H1 (cell line): Measurements from ENCODE around the gene ILK. TPM values are rescaled to one million over a fixed set of nuclear protein-coding genes. Genes with fewer than 3 reads are reported as not detected.

Experiments used
- CTCF ChIA-PET: fragments of 300-600 bp; sonication (Branson Sonifier 250); formaldehyde crosslinking; loops from one replicate; lab custom pipeline; 2021; ENCODE audit not compliant: partially characterized antibody; lab: Charles Lee
- POLR2A ChIA-PET: fragments of 300-600 bp; sonication (Branson Sonifier 250); formaldehyde crosslinking; loops from one replicate; lab custom pipeline; 2021; ENCODE audit warnings: inconsistent platforms; ENCODE audit not compliant: partially characterized antibody; lab: Charles Lee
- DNase-seq, 2 experiments: peaks; one replicate each; pipeline versions ENCODE4 v3.0.0 to v3.0.0-alpha.2; 2010 to 2022; ENCODE audit warnings: low spot score in 2 of 2, low read depth in 1 of 2, mixed read lengths in 1 of 2
- FAIRE-seq: peaks from 2 replicates; lab custom pipeline; 2011; peaks lifted over from hg19 to GRCh38; lab: Jason Lieb, UNC
- H2AFZ ChIP-seq: 2 replicates; pipeline ENCODE4 v1.8.1; 2012; ENCODE audit warnings: low read length, inconsistent platforms
- H2AK5ac ChIP-seq: 2 replicates; pipeline ENCODE4 v1.6.1; 2013; ENCODE audit warnings: low read depth, low read length
- H2BK120ac ChIP-seq: replicated peaks from 2 replicates; pipeline ENCODE3; 2013; ENCODE audit warnings: low read depth, low read length, inconsistent platforms
- H2BK12ac ChIP-seq: 2 replicates; pipeline ENCODE4 v1.6.1; 2013; ENCODE audit warnings: low read depth, low read length
- H2BK15ac ChIP-seq: 2 replicates; pipeline ENCODE4 v1.6.1; 2013; ENCODE audit warnings: low read length
- H2BK20ac ChIP-seq: 2 replicates; pipeline ENCODE4 v1.6.1; 2013; ENCODE audit warnings: low read length
- H2BK5ac ChIP-seq: 2 replicates; pipeline ENCODE4 v1.6.1; 2013; ENCODE audit warnings: low read depth, low read length
- H3K14ac ChIP-seq: 2 replicates; pipeline ENCODE4 v1.6.1; 2013; ENCODE audit warnings: inconsistent platforms; ENCODE audit not compliant: insufficient read length
- H3K18ac ChIP-seq: 2 replicates; pipeline ENCODE4 v1.6.1; 2013; ENCODE audit warnings: low read length; ENCODE audit errors: extremely low read depth
- H3K23ac ChIP-seq: 2 replicates; pipeline ENCODE4 v1.6.1; 2013; ENCODE audit warnings: inconsistent platforms; ENCODE audit not compliant: insufficient read length
- H3K23me2 ChIP-seq: 2 replicates; pipeline ENCODE4 v1.6.1; 2013; ENCODE audit warnings: low read depth, low read length
- H3K27ac ChIP-seq: 2 replicates; pipeline ENCODE4 v1.6.1; 2011; ENCODE audit warnings: low read depth, low read length, inconsistent platforms
- H3K27me3 ChIP-seq, 4 experiments: replicated peaks in 1 of 4; 1 replicate in 1 of 4; 2 replicates in 3 of 4; pipeline versions ENCODE4 v1.6.1 to v1.8.1; 2011 to 2013; ENCODE audit warnings: low read length in 3 of 4, mild to moderate bottlenecking in 3 of 4, inconsistent platforms in 2 of 4, mixed read lengths in 2 of 4, moderate library complexity in 1 of 4; ENCODE audit not compliant: control insufficient read depth in 3 of 4, insufficient read depth in 3 of 4; ENCODE audit errors: extremely low read depth in 1 of 4
- H3K36me3 ChIP-seq, 4 experiments: 2 replicates each; pipeline versions ENCODE4 v1.6.1 to v1.8.1; 2011 to 2013; ENCODE audit warnings: mild to moderate bottlenecking in 4 of 4, low read length in 3 of 4, moderate library complexity in 2 of 4, control low read depth in 1 of 4, inconsistent platforms in 1 of 4; ENCODE audit not compliant: insufficient read depth in 4 of 4, control insufficient read depth in 2 of 4
- H3K4ac ChIP-seq: replicated peaks from 2 replicates; pipeline ENCODE3; 2013; ENCODE audit warnings: low read length, low read depth, mixed read lengths, inconsistent platforms; ENCODE audit not compliant: insufficient read length
- H3K4me1 ChIP-seq, 4 experiments: replicated peaks in 1 of 4; 1 replicate in 1 of 4; 2 replicates in 3 of 4; pipeline versions ENCODE4 v1.6.1 to v1.8.1; 2011 to 2013; ENCODE audit warnings: low read length in 3 of 4, inconsistent platforms in 2 of 4, mixed read lengths in 1 of 4; ENCODE audit not compliant: insufficient read depth in 4 of 4, control insufficient read depth in 3 of 4
- H3K4me2 ChIP-seq, 2 experiments: 2 replicates each; pipeline versions ENCODE4 v1.6.1 to v1.8.1; 2011 to 2013; ENCODE audit warnings: low read depth in 2 of 2, low read length in 2 of 2, control low read depth in 1 of 2, inconsistent platforms in 1 of 2, mild to moderate bottlenecking in 1 of 2; ENCODE audit not compliant: insufficient read depth in 1 of 2
- H3K4me3 ChIP-seq, 4 experiments: fragments of 200-600, 300-600 bp in 1 of 4; sonication (generic), shearing (Covaris generic), sonication (Bioruptor Twin) in 1 of 4; 2 replicates each; pipeline versions ENCODE4 v1.5.1 to v1.8.1; 2011 to 2016; ENCODE audit warnings: low read length in 4 of 4, low read depth in 3 of 4, control low read depth in 2 of 4, inconsistent platforms in 2 of 4, mild to moderate bottlenecking in 2 of 4, mixed read lengths in 1 of 4, moderate library complexity in 1 of 4; ENCODE audit not compliant: insufficient read depth in 2 of 4; ENCODE audit errors: extremely low read depth in 1 of 4
- H3K56ac ChIP-seq: replicated peaks from 2 replicates; pipeline ENCODE3; 2013; ENCODE audit warnings: low read depth, mild to moderate bottlenecking, mixed read lengths, low read length, inconsistent platforms; ENCODE audit not compliant: insufficient read length
- H3K79me1 ChIP-seq: 2 replicates; pipeline ENCODE4 v1.6.1; 2013; ENCODE audit warnings: low read depth, low read length, control low read depth
- H3K79me2 ChIP-seq, 2 experiments: 2 replicates each; pipeline versions ENCODE4 v1.6.1 to v1.8.1; 2012 to 2013; ENCODE audit warnings: low read length in 2 of 2, mild to moderate bottlenecking in 2 of 2, inconsistent platforms in 1 of 2; ENCODE audit not compliant: insufficient read depth in 2 of 2, control insufficient read depth in 1 of 2
- H3K9ac ChIP-seq, 4 experiments: replicated peaks in 1 of 4; 1 replicate in 1 of 4; 2 replicates in 3 of 4; pipeline versions ENCODE4 v1.6.1 to v1.8.1; 2011 to 2013; ENCODE audit warnings: low read depth in 3 of 4, low read length in 3 of 4, control low read depth in 2 of 4, mild to moderate bottlenecking in 2 of 4, moderate library complexity in 2 of 4, inconsistent platforms in 1 of 4; ENCODE audit errors: extremely low read depth in 1 of 4
- H3K9me3 ChIP-seq, 2 experiments: 2 replicates each; pipeline versions ENCODE4 v1.6.1 to v1.8.1; 2012 to 2013; ENCODE audit warnings: mild to moderate bottlenecking in 2 of 2, moderate library complexity in 2 of 2, control low read depth in 1 of 2, inconsistent platforms in 1 of 2, low read depth in 1 of 2, low read length in 1 of 2, mixed read lengths in 1 of 2; ENCODE audit not compliant: insufficient read depth in 2 of 2
- H4K20me1 ChIP-seq, 2 experiments: replicated peaks in 1 of 2; 2 replicates each; pipeline versions ENCODE3 to v1.8.1; 2011 to 2013; ENCODE audit warnings: inconsistent platforms in 2 of 2, low read length in 2 of 2, mild to moderate bottlenecking in 1 of 2; ENCODE audit not compliant: insufficient read depth in 2 of 2, control insufficient read depth in 1 of 2
- H4K5ac ChIP-seq: 2 replicates; pipeline ENCODE4 v1.6.1; 2013; ENCODE audit warnings: low read length, low read depth, mixed read lengths, inconsistent platforms; ENCODE audit not compliant: insufficient read length
- H4K8ac ChIP-seq: 2 replicates; pipeline ENCODE4 v1.8.0; 2013; ENCODE audit warnings: mild to moderate bottlenecking, moderate library complexity, low read length, inconsistent platforms; ENCODE audit not compliant: insufficient read depth; ENCODE audit errors: extremely low read depth
- H4K91ac ChIP-seq: replicated peaks from 2 replicates; pipeline ENCODE3; 2013; ENCODE audit warnings: low read length, mixed read lengths, inconsistent platforms; ENCODE audit not compliant: insufficient read length
- CBX8 ChIP-seq: fragments of 300-800, 300-1000 bp; sonication (generic); IDR thresholded peaks from 2 replicates; pipeline ENCODE4 v1.7.1; 2016; ENCODE audit warnings: low read depth, low read length, borderline replicate concordance
- CTBP2 ChIP-seq: IDR thresholded peaks from 2 replicates; pipeline ENCODE4 v1.7.0; 2011; ENCODE audit warnings: borderline replicate concordance, mild to moderate bottlenecking, moderate library complexity, mixed read lengths, low read length; ENCODE audit not compliant: insufficient read depth, insufficient read length
- HDAC6 ChIP-seq: IDR thresholded peaks from one replicate; pipeline ENCODE4 v1.7.1; 2012; ENCODE audit warnings: low read depth, mild to moderate bottlenecking, inconsistent platforms, low read length, moderate library complexity
- MAX ChIP-seq: IDR thresholded peaks from 2 replicates; pipeline ENCODE4 v1.6.1; 2012; ENCODE audit warnings: inconsistent platforms
- SUZ12 ChIP-seq: fragments of 200-600 bp; sonication (generic); IDR thresholded peaks from 2 replicates; pipeline ENCODE4 v1.6.1; 2012; ENCODE audit warnings: mild to moderate bottlenecking, inconsistent platforms, low read length, moderate library complexity, mixed read lengths
- YY1 ChIP-seq: IDR thresholded peaks from 2 replicates; pipeline ENCODE4 v1.6.1; 2011; ENCODE audit warnings: low read depth, mild to moderate bottlenecking, low read length
- WGBS, 2 experiments: shearing (Covaris generic) in 1 of 2; methylation state at CpG; one replicate each; pipeline versions ENCODE4 v1.1.6 to v1.1.7; 2013 to 2015; ENCODE audit warnings: low lambda C conversion rate in 2 of 2, mixed read lengths in 2 of 2, inconsistent platforms in 1 of 2, low coverage in 1 of 2, missing lambda C conversion rate in 1 of 2; ENCODE audit not compliant: insufficient replicate concordance in 2 of 2, insufficient coverage in 1 of 2, insufficient read length in 1 of 2; ENCODE audit errors: extremely low coverage in 1 of 2, missing lambda C conversion rate in 1 of 2; 5-methylcytosine and 5-hydroxymethylcytosine counted together
- long read RNA-seq, 2 experiments: library from RNA in 1 of 2; library from capped mRNA in 1 of 2; stranded (forward); transcript quantifications; one replicate each; pipeline ENCODE4 v2.0.0, GENCODE V29; 2021; ENCODE audit warnings: inconsistent platforms in 1 of 2
- polyA minus RNA-seq, 3 experiments: library from RNA; depleted of rRNA, polyadenylated mRNA; stranded (reverse); fragments of >200 nt; gene quantifications; 1 replicate in 2 of 3; 2 replicates in 1 of 3; pipeline ENCODE4 v1.2.3, GENCODE V29; 2011
- polyA plus RNA-seq, 7 experiments: library from polyadenylated mRNA; depleted of rRNA in 3 of 7; stranded (reverse) in 5 of 7; unstranded in 2 of 7; fragments of >200 nt in 5 of 7; fragments of 200-250 nt in 2 of 7; gene quantifications; 1 replicate in 5 of 7; 2 replicates in 1 of 7; 4 replicates in 1 of 7; pipeline versions ENCODE4 v1.2.1 to v1.2.3, GENCODE V29; 2011 to 2013; ENCODE audit warnings: missing spikeins in 2 of 7, mixed read lengths in 2 of 7
- total RNA-seq: library from RNA; stranded (reverse); fragmentation: NEBNext Ultra II Directional; extraction: Animal tissue kit (Norgen Biotek cat#: 25700); gene quantifications from 2 replicates; pipeline ENCODE4 v1.2.1, GENCODE V29; 2021

Gene ILK
- total RNA-seq (91.4 and 103 TPM in 2 replicates), polyA plus RNA-seq (2011; rRNA removed) (117 and 132 TPM in 2 replicates), polyA minus RNA-seq (2011; rRNA and poly(A)+ RNA removed) (132 and 144 TPM in 2 replicates)
- 123 TPM for polyA plus RNA-seq (2011; cell fraction: cytosol; rRNA removed)
- polyA plus RNA-seq (2011; cell fraction: nucleus; rRNA removed): 135 TPM
- 95.0 to 112 TPM (median 104 TPM) in 4 replicates for polyA plus RNA-seq (2012, experiment 1 of 2)
- 121 TPM for polyA plus RNA-seq (2012, experiment 2 of 2)
- polyA plus RNA-seq (2013, experiment 1 of 2): 98.3 TPM
- 97.4 TPM for polyA plus RNA-seq (2013, experiment 2 of 2)
- polyA minus RNA-seq (2011; cell fraction: cytosol; rRNA and poly(A)+ RNA removed): 74.0 TPM
- polyA minus RNA-seq (2011; cell fraction: nucleus; rRNA and poly(A)+ RNA removed): 78.7 TPM
- long read RNA-seq, experiment 1, transcript ILK-201 (13 exons, 1,802 nt): minor isoform, 9 of 75 reads
- long read RNA-seq, experiment 1, transcript ILK-202 (12 exons, 2,074 nt): minor isoform, 9 of 75 reads
- long read RNA-seq, experiment 1, transcript ILK-203 (13 exons, 1,692 nt): major isoform, 15 of 75 reads
- long read RNA-seq, experiment 1, partial matches to known transcripts: 39 of 75 reads
- long read RNA-seq, experiment 1, other reads (novel, unspliced or antisense): 3 of 75 reads
- long read RNA-seq, experiment 2, transcript ILK-201 (13 exons, 1,802 nt): minor isoform, 34 of 113 reads
- long read RNA-seq, experiment 2, transcript ILK-202 (12 exons, 2,074 nt): minor isoform, 20 of 113 reads
- long read RNA-seq, experiment 2, transcript ILK-203 (13 exons, 1,692 nt): major isoform, 42 of 113 reads
- long read RNA-seq, experiment 2, partial matches to known transcripts: 7 of 113 reads
- long read RNA-seq, experiment 2, other reads (novel, unspliced or antisense): 8 of 113 reads

GRCh38 chr11:6603287-6604080 is at the start of gene ILK, which contains the start of gene RRP8:
Gene ILK, plus strand, starts transcription at chr11:6603774. Its CDS starts 498 bp downstream, at chr11:6604272.
Gene RRP8, minus strand, starts transcription at chr11:6603616. Its CDS starts 114 bp downstream, at chr11:6603502.
- H3K23me2 ChIP-seq: peaks cover 16% of the 10 kb centered on the region
- H2BK12ac ChIP-seq: 0 out of 2 replicates have a peak within 1 kb of the TSS, but pooled peaks have one; percentile 75
- no peaks in the 10 kb centered on the region for H3K27me3 ChIP-seq
- peaks cover 5 to 21% (median 8%) of the 10 kb centered on the region in 4 experiments; a peak in 6 of 7 replicates for H3K4me1 ChIP-seq
- H2BK120ac ChIP-seq: no peak within 1 kb of the TSS
- no peak for FAIRE-seq
- H3K4me3 ChIP-seq: peak within 1 kb of the TSS; percentile 79 to 99 (median 93)
- H4K8ac ChIP-seq: peak within 1 kb of the TSS; percentile 73
- peaks cover 3 to 48% of the 10 kb centered on the region in 2 experiments for H3K79me2 ChIP-seq
- H2BK20ac ChIP-seq: no peak within 1 kb of the TSS
- peak within 1 kb of the TSS; percentile 67 to 96 (median 82) for H3K9ac ChIP-seq
- no peak within 1 kb of the TSS for H3K14ac ChIP-seq
- H4K91ac ChIP-seq: peak within 1 kb of the TSS; percentile 17
- CTCF ChIA-PET: interaction anchor here (0.7 to 4.1 kb wide), 11 partner anchors 10 to 343 kb away, joined by 3 to 23 read pairs (median 4); partner anchors contain the start of genes CCKBR, TAF10 and TPP1
- H2BK5ac ChIP-seq: peak within 1 kb of the TSS; percentile 58; the same call in 1 of the 2 replicates
- H2AK5ac ChIP-seq: no peak within 1 kb of the TSS
- peak within 1 kb of the TSS; percentile 35 for H3K56ac ChIP-seq
- POLR2A ChIA-PET: interaction anchor here (0.6 to 2.4 kb wide), 14 partner anchors 8 to 177 kb away, joined by 3 to 11 read pairs (median 4); partner anchors contain the start of genes TAF10 and TPP1
- peak within 1 kb of the TSS; percentile 63; the same call in 1 of the 2 replicates for H3K27ac ChIP-seq
- H3K18ac ChIP-seq: peak within 1 kb of the TSS; percentile 78
- H3K23ac ChIP-seq: no peak within 1 kb of the TSS
- no peaks in the 10 kb centered on the region for H3K9me3 ChIP-seq
- H2BK15ac ChIP-seq: no peak within 1 kb of the TSS
- peak in 1 of 2 experiments; percentile 91 for DNase-seq
- peaks cover 0 to 7% of the 10 kb centered on the region in 2 experiments for H4K20me1 ChIP-seq
- WGBS, 2 experiments: 1% methylated on average over 40 of the region's 72 CpGs; no CpG with 5 or more reads in 1 of the 2 experiments
- peak within 1 kb of the TSS; percentile 53 for H4K5ac ChIP-seq
- peak within 1 kb of the TSS; percentile 83 to 97 for H3K4me2 ChIP-seq
- H3K36me3 ChIP-seq: peaks cover 6 to 28% (median 16%) of the 10 kb centered on the region in 4 experiments
- peak within 1 kb of the TSS; percentile 83 for H2AFZ ChIP-seq
- H3K4ac ChIP-seq: peak within 1 kb of the TSS; percentile 75
- H3K79me1 ChIP-seq: peaks cover 12% of the 10 kb centered on the region
- TF ChIP-seq MAX (peak; percentile 94), CTBP2 (peak; percentile 75), YY1 (no peak; the same call in 1 of the 2 replicates), CBX8 (no peak), SUZ12 (no peak), HDAC6 (no peak)
